Measurements from ENCODE around the gene RABEP2. TPM values are rescaled to one million over a fixed set of nuclear protein-coding genes. Genes with fewer than 3 reads are reported as not detected.
A peak's percentile ranks its signal among the peaks of the same experiment; 100 is the strongest.

RABEP2 gene
- total and polyA plus RNA-seq, 9 of the 15 experiments (the other 6 are each of a cell fraction or from before 2014, with no cell fraction given): 0.15 to 13.4 (median 3.5) TPM

- TF ChIP-seq CREB3L1 (IDR thresholded peaks at IDR 0.05; ENCODE audit: borderline replicate concordance, low read depth): peak; percentile 69; the same call in 1 of the 2 replicates
- TF ChIP-seq GMEB1 (CRISPR knock-in tag; IDR thresholded peaks at IDR 0.05): no peak; the same call in 1 of the 2 replicates
- TF ChIP-seq GTF2F1 (IDR thresholded peaks at IDR 0.05; ENCODE audit: low read depth, low read length): 0 out of 2 replicates have a peak, but pooled peaks have one; percentile 7
- no peak for TF ChIP-seq ESRRB (CRISPR knock-in tag; IDR thresholded peaks at IDR 0.05; ENCODE audit: borderline replicate concordance)
- TF ChIP-seq C11orf30 (IDR thresholded peaks at IDR 0.05; ENCODE audit: low read depth): peak; percentile 54
- TF ChIP-seq IFI16 (CRISPR knock-in tag; IDR thresholded peaks at IDR 0.05): no peak
- no peak for TF ChIP-seq MCM7 (IDR thresholded peaks at IDR 0.05)
- TF ChIP-seq HMBOX1 (IDR thresholded peaks at IDR 0.05): no peak
- TF ChIP-seq CHCHD3 (CRISPR knock-in tag; IDR thresholded peaks at IDR 0.05): no peak
- TF ChIP-seq DPF2 (IDR thresholded peaks at IDR 0.05): no peak
- no peak for TF ChIP-seq NCOR1 (IDR thresholded peaks at IDR 0.05)
- no peak for TF ChIP-seq BACH1 (tag; IDR thresholded peaks at IDR 0.05)
- peak; percentile 35 for TF ChIP-seq RBBP5 (IDR thresholded peaks at IDR 0.05; ENCODE audit: borderline replicate concordance, insufficient read depth, low read length, poor library complexity, severe bottlenecking)
- TF ChIP-seq L3MBTL2 (IDR thresholded peaks at IDR 0.05): peak; percentile 78
- peak; percentile 83 for TF ChIP-seq RFX1 (IDR thresholded peaks at IDR 0.05)
- TF ChIP-seq ZBTB9 (CRISPR knock-in tag; IDR thresholded peaks at IDR 0.05): no peak
- no peak for TF ChIP-seq NR4A1 (CRISPR knock-in tag; IDR thresholded peaks at IDR 0.05)
- no peak for TF ChIP-seq NR4A1 (tag; IDR thresholded peaks at IDR 0.05)
- no peak for TF ChIP-seq TCF7 (IDR thresholded peaks at IDR 0.05; ENCODE audit: borderline replicate concordance)
- TF ChIP-seq GATAD2B (IDR thresholded peaks at IDR 0.05; ENCODE audit: borderline replicate concordance): no peak
- no peak for TF ChIP-seq RNF219 (CRISPR knock-in tag; IDR thresholded peaks at IDR 0.05)
- peak; percentile 91 for TF ChIP-seq RBFOX2 (IDR thresholded peaks at IDR 0.05; ENCODE audit: low read depth, low read length)
Observed at GRCh38 chr16:28950648-28951409, 25.8 kb upstream of the RABEP2 start, which contains the start of gene NFATC2IP (continued).
